ENCODE data around the gene XPNPEP3.

XPNPEP3 gene

DNA sequence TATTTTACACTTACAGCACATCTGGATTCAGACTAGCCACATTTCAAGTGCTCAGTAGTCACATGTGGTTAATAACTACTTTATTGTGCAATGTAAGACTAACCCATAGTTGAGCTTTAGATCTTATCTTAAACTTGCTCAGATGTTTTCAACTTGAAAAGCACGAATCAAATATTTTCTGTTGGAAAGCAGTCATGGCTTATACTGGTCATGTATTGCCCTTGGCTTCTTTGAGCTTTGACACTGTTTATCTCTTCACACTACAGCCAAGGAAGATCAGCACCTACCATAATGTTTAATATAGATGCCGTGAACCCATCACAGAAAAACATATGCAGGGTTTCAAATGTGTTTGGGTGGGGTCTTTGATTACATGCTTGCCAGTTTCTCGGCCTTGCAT lies 98.6 kb downstream of the XPNPEP3 start:
- H3K36me3 ChIP-seq (ENCODE audit: control insufficient read depth, insufficient read depth, low read length): no peaks in the 10 kb centered on the region
- no peaks in the 10 kb centered on the region for H3K9me3 ChIP-seq (ENCODE audit: control insufficient read depth, low read length)
- H3K9ac ChIP-seq (ENCODE audit: low read length): no peak overlapping the region
- no peaks in the 10 kb centered on the region for H3K27me3 ChIP-seq (ENCODE audit: control insufficient read depth, insufficient read depth, low read length)
- H3K4me1 ChIP-seq (ENCODE audit: control insufficient read depth, insufficient read depth, low read length): peaks cover 13% of the 10 kb centered on the region
- no peak overlapping the region for H3K4me3 ChIP-seq (ENCODE audit: low read length)

DNA sequence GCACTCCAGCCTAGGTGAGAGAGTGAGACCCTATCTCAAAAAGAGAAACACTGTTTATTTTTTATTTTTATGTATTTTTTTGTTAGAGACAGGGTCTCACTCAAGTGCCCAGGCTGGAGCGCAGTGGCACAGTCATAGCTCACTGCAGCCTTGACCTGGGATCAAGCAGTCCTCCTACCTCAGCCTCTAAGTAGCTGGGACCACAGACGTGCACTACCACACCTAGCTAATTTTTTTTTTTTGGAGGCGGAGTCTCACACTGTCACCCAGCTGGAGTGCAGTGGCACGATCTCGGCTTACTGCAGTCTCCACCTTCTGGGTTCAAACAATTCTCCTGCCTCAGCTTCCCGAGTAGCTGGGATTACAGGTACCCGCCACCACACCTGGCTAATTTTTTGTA lies 100.7 kb downstream of the XPNPEP3 start:
- Histone ChIP-seq H3K9ac (ENCODE audit: low read length) (no peak overlapping the region), H3K4me1 (ENCODE audit: control insufficient read depth, insufficient read depth, low read length) (peaks cover 5% of the 10 kb centered on the region), H3K27me3 (ENCODE audit: control insufficient read depth, insufficient read depth, low read length) (no peaks in the 10 kb centered on the region), H3K4me3 (ENCODE audit: low read length) (no peak overlapping the region), H3K36me3 (ENCODE audit: control insufficient read depth, insufficient read depth, low read length) (no peaks in the 10 kb centered on the region), H3K9me3 (ENCODE audit: control insufficient read depth, low read length) (no peaks in the 10 kb centered on the region)

DNA sequence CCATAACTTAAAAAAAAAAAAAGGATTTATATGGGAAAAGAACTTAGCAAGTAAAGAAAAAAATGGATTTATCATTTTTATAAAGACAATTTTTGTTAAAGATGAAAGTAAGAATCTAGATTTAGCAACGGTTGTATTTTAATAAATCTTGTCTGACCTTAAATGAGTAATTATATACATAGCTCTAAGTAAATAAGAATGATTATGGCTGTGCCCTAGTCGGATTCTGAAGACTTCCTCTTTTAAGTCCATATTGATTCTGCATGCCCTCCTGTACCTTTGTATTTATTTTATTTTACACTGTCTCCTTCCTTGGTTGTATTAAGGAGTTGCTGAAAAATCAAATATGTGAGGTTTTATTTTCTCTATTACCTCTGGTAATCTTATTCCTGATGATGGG lies 101.4 kb downstream of the XPNPEP3 start:
- H3K36me3 ChIP-seq (ENCODE audit: control insufficient read depth, insufficient read depth, low read length): no peaks in the 10 kb centered on the region

DNA sequence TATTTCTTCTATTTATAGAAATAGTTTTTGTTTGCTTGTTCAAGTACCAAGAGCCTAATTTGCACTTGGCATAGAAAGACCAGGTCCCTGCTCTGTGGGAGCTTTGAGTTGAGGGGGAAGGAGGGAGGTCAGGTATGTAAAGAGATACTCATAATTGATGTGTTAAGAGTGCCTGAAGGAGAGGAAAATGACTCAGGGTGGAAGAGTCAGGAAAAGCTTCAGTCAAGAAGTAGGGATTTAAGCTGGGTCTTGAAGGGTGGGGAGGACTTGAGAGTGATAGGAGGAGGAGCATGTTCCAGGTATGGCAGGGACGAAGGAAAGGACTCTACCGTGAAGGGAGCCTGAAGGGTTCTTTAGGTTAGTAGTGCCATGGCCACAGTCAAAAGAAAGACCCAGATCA lies 103.2 kb downstream of the XPNPEP3 start:
- Histone ChIP-seq H3K27me3 (ENCODE audit: control insufficient read depth, insufficient read depth, low read length) (no peaks in the 10 kb centered on the region), H3K9ac (ENCODE audit: low read length) (no peak overlapping the region), H3K4me3 (ENCODE audit: low read length) (no peak overlapping the region), H3K4me1 (ENCODE audit: control insufficient read depth, insufficient read depth, low read length) (peaks cover 5% of the 10 kb centered on the region), H3K9me3 (ENCODE audit: control insufficient read depth, low read length) (no peaks in the 10 kb centered on the region), H3K36me3 (ENCODE audit: control insufficient read depth, insufficient read depth, low read length) (no peaks in the 10 kb centered on the region)

More for the DNA sequence above, 101.4 kb downstream of the XPNPEP3 start:
- Histone ChIP-seq H3K9me3 (ENCODE audit: control insufficient read depth, low read length) (no peaks in the 10 kb centered on the region), H3K4me3 (ENCODE audit: low read length) (no peak overlapping the region), H3K4me1 (ENCODE audit: control insufficient read depth, insufficient read depth, low read length) (peaks cover 5% of the 10 kb centered on the region), H3K27me3 (ENCODE audit: control insufficient read depth, insufficient read depth, low read length) (no peaks in the 10 kb centered on the region), H3K9ac (ENCODE audit: low read length) (no peak overlapping the region)

DNA sequence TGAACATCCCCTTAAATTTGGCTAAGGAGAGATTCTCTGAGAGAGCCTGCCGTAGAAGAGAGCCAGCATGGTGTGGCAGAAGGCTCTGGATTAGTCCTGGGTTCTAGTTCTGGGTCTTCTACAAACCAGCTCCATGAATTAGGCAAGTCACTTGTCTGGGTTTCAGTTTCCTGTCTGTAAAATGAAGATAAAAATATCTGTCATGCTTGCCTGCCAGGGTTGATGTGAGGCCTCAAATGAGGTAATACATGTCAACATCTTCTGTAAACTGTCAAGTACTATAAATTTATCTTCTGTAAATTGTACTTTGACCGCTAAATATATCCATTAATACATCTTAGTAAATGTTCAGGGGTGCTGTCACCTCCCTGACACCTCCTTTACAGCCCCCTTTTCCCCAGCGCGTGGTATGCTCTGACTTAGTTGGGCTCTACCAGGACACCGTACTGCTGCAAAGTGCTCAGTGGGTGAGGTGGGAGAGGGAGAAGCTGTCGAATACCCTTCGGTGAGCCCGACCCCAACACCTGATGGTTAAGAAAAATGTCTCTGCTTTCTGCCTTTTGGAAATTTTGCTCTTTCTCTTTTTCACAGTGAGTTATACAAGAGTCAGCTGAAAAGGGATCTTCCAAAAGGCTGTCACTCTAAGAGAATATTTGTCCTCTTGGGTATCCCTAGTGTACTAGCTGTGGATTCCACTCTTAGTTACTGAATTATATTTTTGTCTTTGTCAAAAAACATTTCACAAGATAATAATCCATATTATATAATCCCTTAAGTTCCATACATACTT lies 109.2 kb downstream of the XPNPEP3 start:
- Histone ChIP-seq H3K36me3 (ENCODE audit: control insufficient read depth, insufficient read depth, low read length) (no peaks in the 10 kb centered on the region), H3K4me3 (ENCODE audit: low read length) (no peak overlapping the region), H3K9me3 (ENCODE audit: control insufficient read depth, low read length) (no peaks in the 10 kb centered on the region), H3K27me3 (ENCODE audit: control insufficient read depth, insufficient read depth, low read length) (no peaks in the 10 kb centered on the region), H3K9ac (ENCODE audit: low read length) (no peak overlapping the region), H3K4me1 (ENCODE audit: control insufficient read depth, insufficient read depth, low read length) (no peaks in the 10 kb centered on the region)

DNA sequence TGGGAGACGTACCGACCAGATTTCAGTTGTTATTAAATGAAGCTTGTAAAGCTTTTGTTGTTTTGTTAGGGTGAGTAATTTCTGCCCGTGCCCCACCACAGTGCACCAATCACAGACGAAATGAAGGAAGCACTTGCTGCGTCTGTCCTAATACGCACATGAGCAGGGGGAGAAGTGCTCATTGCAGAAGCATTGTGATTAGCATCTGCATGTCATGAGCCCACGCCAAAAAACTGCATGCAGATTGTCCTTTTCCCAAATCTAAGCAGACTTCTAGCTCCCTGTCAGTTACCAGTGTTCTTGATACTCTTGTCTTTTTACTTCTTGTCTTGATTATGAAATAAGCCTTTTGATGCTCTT lies 109.8 kb downstream of the XPNPEP3 start:
- Histone ChIP-seq H3K27me3 (ENCODE audit: control insufficient read depth, insufficient read depth, low read length) (no peaks in the 10 kb centered on the region), H3K9me3 (ENCODE audit: control insufficient read depth, low read length) (no peaks in the 10 kb centered on the region), H3K9ac (ENCODE audit: low read length) (no peak overlapping the region), H3K36me3 (ENCODE audit: control insufficient read depth, insufficient read depth, low read length) (no peaks in the 10 kb centered on the region), H3K4me3 (ENCODE audit: low read length) (no peak overlapping the region), H3K4me1 (ENCODE audit: control insufficient read depth, insufficient read depth, low read length) (no peaks in the 10 kb centered on the region)

DNA sequence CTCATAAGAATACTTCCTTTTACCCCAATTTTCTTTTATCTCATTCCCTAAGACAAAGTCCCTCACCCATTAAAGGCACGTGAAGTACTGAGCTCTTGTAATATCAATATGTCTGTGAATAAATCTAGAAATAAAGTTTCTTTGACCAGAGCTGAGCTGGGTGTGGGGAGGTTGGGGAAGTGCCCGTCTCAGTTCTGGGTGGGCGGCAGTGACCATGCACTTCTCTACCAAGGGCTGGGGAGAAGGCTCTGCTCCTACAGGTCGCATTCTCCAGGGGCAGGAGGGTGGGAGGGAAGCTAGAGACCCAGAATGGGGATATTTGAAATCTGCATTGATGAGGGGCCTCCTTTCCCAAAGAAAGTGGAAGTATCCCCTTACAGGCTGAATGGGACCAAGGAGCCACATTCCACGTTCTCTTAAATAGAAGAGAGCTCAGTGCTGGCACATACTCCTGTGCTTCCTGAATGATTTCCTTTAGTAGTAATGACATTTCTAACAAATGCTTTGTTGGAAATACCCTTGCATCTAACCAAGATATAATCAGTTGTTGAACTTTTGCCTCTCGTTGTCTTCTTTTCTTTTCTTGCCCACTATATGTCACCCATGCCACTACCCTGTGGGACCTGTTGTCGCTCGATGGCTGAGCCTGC lies 110.3 kb downstream of the XPNPEP3 start:
- no peak overlapping the region for H3K9ac ChIP-seq (ENCODE audit: low read length)

DNA sequence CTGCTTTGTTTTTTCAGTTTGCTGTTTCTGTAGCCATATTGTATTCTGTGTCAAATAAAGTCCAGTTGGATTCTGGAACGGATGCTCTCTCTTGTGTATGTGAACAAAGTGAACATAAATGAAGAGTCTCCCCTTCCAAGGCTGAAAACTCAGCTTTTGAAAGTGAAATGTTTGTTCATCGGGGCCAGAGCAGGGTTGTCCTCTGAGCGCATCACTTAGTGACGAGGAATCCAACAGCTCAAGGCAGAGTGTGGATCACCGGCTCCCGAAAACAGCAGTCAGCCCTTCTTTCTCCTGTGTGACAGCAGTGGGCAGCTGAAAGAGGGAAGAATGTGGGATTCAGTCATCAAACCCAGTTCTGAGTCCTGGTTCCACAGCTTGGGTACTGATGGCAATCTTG lies 115.6 kb downstream of the XPNPEP3 start:
- no peaks in the 10 kb centered on the region for H3K27me3 ChIP-seq (ENCODE audit: control insufficient read depth, insufficient read depth, low read length)
- no peaks in the 10 kb centered on the region for H3K36me3 ChIP-seq (ENCODE audit: control insufficient read depth, insufficient read depth, low read length)
- no peaks in the 10 kb centered on the region for H3K9me3 ChIP-seq (ENCODE audit: control insufficient read depth, low read length)
- H3K4me3 ChIP-seq (ENCODE audit: low read length): no peak overlapping the region
- no peaks in the 10 kb centered on the region for H3K4me1 ChIP-seq (ENCODE audit: control insufficient read depth, insufficient read depth, low read length)
- H3K9ac ChIP-seq (ENCODE audit: low read length): no peak overlapping the region

More for the DNA sequence above, 110.3 kb downstream of the XPNPEP3 start:
- Histone ChIP-seq H3K27me3 (ENCODE audit: control insufficient read depth, insufficient read depth, low read length) (no peaks in the 10 kb centered on the region), H3K4me3 (ENCODE audit: low read length) (no peak overlapping the region), H3K4me1 (ENCODE audit: control insufficient read depth, insufficient read depth, low read length) (no peaks in the 10 kb centered on the region), H3K36me3 (ENCODE audit: control insufficient read depth, insufficient read depth, low read length) (no peaks in the 10 kb centered on the region), H3K9me3 (ENCODE audit: control insufficient read depth, low read length) (no peaks in the 10 kb centered on the region)

DNA sequence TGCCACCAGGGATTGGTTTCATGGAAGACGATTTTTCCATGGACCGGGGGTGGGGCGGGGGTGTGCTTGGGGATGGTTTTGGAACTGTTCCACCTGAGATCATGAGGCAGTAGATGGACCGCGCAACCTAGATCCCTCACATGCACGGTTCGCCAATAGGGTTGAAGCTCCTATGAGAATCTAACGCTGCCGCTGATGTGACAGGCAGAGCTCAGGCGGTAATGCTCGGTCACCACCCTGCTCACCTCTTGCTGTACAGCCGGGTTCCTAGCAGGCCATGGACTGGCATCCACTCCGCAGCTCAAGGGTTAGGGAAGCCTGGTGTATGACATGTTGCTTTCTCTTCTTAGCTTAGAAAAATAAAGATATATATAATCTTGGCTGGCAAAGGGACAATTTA lies 116.2 kb downstream of the XPNPEP3 start:
- H3K27me3 ChIP-seq (ENCODE audit: control insufficient read depth, insufficient read depth, low read length): no peaks in the 10 kb centered on the region
- no peak overlapping the region for H3K4me3 ChIP-seq (ENCODE audit: low read length)
- H3K4me1 ChIP-seq (ENCODE audit: control insufficient read depth, insufficient read depth, low read length): no peaks in the 10 kb centered on the region
- H3K9ac ChIP-seq (ENCODE audit: low read length): no peak overlapping the region
- H3K9me3 ChIP-seq (ENCODE audit: control insufficient read depth, low read length): no peaks in the 10 kb centered on the region
- H3K36me3 ChIP-seq (ENCODE audit: control insufficient read depth, insufficient read depth, low read length): no peaks in the 10 kb centered on the region

DNA sequence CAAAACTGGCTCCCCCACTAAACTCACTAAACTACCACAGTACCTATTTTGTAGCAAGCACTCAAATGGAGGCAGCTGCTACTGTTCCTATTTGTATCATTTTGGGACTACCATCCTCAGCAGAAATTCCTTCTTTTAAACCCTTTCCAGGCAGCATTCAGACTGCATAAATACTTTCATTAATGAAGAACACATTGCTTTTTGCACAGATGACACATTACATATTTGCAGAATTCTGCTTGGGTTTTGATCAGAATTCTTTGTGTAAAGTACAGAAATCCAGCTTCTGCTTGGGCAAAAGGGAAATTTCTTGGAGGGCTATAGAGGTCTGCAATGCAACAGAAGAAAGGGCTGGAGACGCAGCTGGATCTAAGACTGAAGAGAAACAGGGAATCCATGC lies 118.4 kb downstream of the XPNPEP3 start:
- Histone ChIP-seq H3K4me1 (ENCODE audit: control insufficient read depth, insufficient read depth, low read length) (no peaks in the 10 kb centered on the region), H3K27me3 (ENCODE audit: control insufficient read depth, insufficient read depth, low read length) (no peaks in the 10 kb centered on the region), H3K9me3 (ENCODE audit: control insufficient read depth, low read length) (no peaks in the 10 kb centered on the region), H3K4me3 (ENCODE audit: low read length) (no peak overlapping the region), H3K9ac (ENCODE audit: low read length) (no peak overlapping the region), H3K36me3 (ENCODE audit: control insufficient read depth, insufficient read depth, low read length) (no peaks in the 10 kb centered on the region)

DNA sequence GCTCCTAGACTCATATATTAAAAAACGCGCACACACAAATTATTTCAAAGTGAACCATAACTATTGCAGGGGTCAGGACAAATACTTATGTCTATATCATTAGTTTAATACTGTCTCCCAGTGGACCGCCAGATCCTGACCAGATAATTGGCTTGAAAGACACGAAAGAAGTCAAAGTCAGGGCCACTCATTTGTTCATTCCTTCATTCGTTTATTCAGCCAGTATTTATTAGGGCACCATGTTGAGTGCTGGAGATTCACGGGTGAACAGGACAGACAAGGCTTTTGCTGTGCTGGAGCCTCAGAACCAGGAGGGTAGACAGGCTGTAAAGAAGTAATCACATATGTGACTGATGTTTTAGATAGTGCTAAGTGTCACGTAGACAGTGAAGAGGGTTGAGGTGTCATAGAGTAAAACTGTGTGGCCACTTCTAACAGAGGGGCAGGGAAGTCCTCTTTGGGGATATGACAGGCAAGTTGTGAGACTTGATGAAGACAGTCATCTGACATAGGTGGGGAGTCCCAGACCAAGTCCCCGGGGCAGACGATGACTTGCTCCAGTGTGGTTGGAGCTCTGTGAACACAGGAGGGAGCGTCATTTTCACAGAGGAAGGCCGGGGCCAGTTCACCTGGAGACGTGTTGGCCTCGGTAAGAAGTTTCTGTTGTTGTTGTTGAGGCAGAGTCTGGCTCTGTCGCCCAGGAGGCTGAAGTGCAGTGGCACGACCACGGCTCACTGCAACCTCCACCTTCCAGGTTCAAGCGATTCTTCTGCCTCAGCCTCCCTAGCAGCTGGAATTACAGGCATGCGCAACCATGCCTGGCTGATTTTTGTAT lies 120.1 kb downstream of the XPNPEP3 start:
- Histone ChIP-seq H3K36me3 (ENCODE audit: control insufficient read depth, insufficient read depth, low read length) (no peaks in the 10 kb centered on the region), H3K9ac (ENCODE audit: low read length) (no peak overlapping the region), H3K9me3 (ENCODE audit: control insufficient read depth, low read length) (no peaks in the 10 kb centered on the region), H3K4me3 (ENCODE audit: low read length) (no peak overlapping the region), H3K27me3 (ENCODE audit: control insufficient read depth, insufficient read depth, low read length) (no peaks in the 10 kb centered on the region), H3K4me1 (ENCODE audit: control insufficient read depth, insufficient read depth, low read length) (no peaks in the 10 kb centered on the region)

DNA sequence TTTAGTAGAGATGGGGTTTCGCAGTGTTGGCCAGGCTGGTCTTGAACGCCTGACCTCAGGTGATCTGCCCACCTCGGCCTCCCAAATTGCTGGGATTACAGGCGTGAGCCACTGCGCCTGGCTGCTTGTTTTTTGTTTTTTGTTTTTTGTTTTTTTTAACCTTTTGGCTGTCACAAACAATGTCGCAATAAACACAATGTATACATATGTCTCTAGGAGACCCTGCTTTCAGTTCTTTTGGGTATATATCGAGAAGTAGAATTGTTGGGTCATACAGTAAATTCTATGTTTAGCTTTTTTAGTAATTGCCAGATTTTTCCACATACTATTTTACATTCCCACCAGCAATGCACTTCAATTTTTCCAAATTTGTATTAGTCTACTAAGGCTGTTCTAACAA lies 122.2 kb downstream of the XPNPEP3 start:
- no peaks in the 10 kb centered on the region for H3K9me3 ChIP-seq (ENCODE audit: control insufficient read depth, low read length)
- no peaks in the 10 kb centered on the region for H3K27me3 ChIP-seq (ENCODE audit: control insufficient read depth, insufficient read depth, low read length)

More for the DNA sequence above, 122.2 kb downstream of the XPNPEP3 start:
- Histone ChIP-seq H3K9ac (ENCODE audit: low read length) (no peak overlapping the region), H3K4me1 (ENCODE audit: control insufficient read depth, insufficient read depth, low read length) (no peaks in the 10 kb centered on the region), H3K36me3 (ENCODE audit: control insufficient read depth, insufficient read depth, low read length) (no peaks in the 10 kb centered on the region), H3K4me3 (ENCODE audit: low read length) (no peak overlapping the region)
